DLD1 (cell line): ENCODE results near the gene ITPR1.

Source experiments
- in situ Hi-C: cut with HindIII; loops from 2 replicates; pipeline ENCODE4 v1.10.0; 2017; ENCODE audit warnings: low sequenced_read_pairs

The ITPR1 gene

DNA sequence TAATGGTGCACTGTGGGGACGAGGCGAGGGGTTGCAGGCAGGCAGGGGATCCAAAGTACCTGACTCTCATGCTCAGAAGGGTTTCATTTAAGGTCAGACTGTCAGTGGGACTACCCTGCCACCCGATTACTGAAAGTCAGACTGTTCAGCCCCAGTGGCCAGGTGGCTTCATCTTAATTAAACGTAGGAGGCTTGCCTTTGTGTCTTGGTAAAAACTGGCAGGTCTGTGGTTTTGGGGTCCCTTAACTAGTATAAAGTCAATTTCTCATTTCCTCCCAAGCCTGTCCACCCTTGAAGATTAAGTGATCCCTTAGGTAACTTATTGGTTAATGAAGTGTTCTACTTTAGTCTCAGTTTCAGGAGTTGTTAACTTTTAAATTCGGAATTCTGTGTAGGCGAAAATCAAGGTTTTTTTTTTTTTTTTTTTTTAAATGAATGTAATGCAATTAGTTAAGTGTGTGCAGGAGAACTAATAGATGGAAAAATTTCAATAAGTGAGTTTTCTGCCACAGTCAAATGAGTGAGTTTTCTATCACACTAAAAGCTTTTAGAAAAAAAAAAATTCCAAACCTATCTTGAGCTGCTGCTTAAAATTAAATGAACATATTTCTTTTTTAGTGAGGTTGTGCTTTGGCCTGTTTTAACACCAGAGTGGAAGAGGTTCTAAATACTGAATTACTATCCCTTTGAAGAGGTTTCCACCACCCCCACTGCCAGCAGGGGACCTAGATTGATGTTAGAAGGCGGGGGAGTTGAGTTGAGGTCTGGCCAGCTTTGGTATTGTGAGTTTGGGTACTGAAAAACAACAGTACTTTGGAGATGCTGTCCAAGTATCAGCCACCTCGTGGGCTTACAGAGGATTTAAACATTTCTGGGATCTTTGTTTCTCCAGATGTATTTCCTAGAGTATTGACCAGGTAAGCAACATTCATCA, 15.2 kb downstream of the ITPR1 start:
- in situ Hi-C loops, result no loop called here

DNA sequence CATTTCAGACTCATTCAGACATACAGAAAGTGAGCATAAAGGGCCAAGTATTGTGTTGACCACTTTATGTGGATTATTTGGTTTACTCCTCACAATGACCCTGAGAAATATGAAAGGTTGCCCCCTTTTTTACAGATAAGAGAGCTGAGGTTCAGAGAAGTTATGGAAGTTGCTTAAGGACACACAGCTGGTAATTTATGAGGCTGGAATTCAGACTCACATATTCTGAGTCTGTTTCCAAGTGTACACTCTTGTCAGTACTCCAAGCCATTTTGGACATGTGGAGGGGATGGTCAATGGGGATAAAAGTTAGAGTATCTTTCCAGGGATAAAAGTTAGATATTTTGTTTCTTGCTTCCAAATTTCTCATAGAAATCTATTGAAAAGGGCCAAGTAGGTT, 15.9 kb downstream of the ITPR1 start:
- in situ Hi-C loops, result no loop called here

DNA sequence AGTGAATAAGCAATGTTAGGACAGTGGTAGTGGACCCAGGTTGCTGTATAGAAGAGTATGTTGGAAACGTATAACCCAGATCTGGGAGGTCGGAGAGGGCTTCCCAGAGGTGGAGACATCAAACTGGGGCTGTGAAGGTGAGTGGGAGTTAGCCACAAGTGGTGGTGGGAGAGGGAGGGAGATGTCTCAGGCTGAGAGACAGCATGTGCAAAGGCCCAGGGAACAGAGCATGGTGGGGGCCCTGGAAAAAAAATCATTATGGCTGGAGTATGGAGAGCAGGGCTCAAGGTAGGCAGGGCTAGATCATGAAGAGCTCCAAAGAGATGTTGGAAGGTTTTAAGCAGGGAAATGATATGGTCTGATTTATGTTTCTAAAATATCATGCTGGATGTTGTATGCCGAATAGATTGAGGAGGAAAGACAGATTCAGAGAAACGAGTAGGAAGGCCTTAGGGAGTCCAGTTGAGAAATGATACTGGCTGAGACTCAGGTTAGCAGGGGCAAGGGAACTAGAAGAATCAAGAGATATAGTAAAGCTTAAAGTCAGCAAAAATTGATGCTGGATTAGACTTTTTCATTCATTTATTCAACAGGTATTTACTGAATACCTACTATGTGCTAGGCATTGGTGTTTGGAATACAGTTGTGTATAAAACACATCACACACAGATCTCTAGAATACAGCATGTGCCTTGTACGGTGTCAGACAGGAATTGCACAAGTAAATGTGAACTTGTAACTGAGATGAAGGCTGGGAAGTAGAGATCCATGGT, 17.0 kb downstream of the ITPR1 start:
- in situ Hi-C loops, result no loop called here

DNA sequence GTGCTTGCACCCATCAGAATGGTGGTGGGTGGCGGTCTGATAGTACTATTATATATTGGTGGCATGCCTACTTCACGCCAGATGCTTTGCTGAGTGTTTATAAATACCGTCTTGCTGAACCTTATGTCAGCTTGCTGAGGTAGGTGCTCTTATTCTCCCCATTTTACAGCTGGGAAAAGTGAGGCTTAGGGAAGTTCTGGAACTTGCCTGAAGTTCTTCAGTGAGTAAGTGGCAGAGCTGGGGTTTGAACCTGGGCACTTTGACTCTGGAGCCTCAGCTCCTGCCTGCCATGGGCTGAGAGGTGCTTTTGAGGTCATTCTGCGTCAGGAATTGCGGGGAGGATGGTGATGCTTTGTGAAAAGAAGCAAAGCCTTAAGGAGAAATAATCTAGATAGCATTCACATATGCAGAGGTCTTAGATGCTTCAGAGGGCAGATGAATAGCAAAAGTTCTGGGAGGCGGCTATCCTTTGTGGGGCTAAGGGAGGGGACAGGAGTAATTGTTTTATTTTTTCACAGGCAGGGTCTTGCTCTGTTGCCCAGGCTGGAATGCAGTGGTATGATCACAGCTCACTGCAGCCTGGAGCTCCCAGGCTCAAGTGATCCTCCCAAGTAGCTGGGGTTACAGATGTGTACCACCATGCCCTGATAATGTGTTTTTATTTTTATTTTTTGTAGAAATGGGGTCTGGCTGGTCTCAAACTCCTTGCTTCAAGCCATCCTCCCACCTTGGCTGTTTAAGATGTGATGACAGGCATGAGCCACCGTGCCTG, 18.5 kb downstream of the ITPR1 start:
- in situ Hi-C loops, result no loop called here

DNA sequence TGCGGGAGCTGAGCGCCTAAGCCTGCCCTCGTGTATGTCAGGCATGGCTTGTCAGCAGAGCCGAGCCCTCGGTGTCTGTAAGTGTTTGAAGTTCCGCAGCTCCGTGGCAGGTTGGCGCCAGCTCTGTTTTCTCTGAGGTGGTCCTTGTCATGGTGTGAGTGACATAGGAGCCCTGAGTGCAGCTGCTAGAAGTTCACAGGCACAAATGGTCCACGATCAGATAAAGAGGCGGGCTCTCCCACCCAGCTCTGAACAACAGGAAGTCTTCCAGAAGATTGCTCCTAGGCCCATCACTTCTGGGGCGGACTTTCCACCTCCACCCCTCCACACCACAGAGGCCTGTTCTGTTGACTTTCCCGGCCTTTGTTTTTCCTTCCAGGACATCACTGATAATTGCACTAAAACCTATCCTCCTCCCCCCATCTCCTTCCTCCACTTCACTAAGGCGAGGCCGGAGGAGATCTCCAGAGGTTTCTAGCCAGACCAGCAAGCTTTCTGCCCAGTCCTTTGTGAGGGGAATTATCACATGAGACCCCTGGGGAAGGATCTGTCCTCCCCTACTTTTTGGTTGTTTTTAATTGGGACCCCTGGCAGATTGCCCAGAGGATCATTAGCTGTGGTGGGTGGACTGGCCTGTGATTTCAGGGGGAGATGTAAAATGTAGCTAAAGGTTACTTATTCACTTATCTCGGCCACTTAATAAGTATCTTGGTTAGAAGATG, 19.9 kb downstream of the ITPR1 start:
- in situ Hi-C loops, result no loop called here

DNA sequence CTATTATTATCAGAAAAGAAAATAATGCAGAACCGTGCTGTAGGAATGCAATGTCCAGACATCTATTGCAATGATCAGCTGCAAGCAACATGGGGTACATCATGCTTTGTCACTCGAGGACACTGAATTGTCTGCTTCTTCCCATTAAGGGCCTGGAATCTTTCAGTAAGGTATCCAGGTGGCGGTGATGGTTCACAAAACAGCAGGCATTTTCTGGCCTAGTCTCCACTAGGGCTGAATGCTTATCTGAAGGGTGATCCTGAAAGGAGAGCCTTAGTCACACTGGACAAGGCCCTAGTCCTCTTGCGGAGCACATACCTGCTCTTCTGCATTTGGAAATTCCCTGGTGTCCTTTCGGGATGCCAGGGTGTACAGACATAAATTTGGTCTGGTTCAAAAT, 21.2 kb downstream of the ITPR1 start:
- in situ Hi-C loops, result no loop called here

DNA sequence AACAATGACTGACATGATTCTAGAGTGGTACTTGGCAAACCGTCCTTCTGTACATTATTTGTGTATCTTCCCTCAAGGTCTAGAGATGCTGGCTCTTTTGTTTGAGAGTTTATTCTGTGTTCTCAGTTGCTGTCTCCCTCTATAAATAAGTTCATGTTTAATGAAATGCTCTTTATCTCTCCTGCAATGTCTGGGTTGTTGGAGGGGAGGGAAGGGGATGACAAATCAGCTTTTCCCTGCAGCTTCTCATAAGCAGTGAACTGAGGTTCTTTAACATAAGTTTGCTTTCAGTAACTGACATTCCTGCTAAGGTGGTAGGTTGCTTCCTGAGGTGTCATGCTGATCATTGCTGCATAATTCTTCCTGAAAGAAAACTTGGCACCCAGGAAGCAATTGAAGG, 21.8 kb downstream of the ITPR1 start:
- in situ Hi-C loops, result no loop called here

DNA sequence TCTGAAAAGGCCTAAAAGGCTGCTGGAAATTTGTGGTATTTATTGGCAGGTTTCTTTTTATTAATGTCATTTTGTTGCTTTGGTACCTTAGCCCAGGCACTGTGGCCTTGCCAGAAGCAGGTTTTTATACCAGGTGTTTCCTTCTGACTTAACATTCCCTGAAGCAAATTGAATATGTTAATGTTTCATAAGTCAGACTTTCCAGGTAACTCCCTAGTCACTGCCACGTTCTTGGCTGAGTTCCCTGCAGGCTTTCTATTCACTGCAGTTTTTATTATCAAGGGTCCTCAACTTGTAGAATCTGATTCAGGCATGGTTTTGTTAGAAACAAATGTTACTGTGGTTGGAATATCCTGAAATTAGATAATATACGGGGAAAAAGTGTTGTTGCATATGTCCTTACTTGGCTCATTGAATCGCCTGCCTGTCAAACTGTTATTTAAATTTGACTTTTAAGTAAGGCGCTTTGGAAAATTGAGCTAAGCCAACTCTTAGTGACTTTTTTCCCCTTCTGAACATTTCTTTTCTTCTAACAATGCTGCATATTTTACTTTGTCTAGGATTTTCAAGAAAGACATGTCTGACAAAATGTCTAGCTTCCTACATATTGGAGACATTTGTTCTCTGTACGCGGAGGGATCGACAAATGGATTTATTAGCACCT, 22.9 kb downstream of the ITPR1 start:
- in situ Hi-C loops, result no loop called here

DNA sequence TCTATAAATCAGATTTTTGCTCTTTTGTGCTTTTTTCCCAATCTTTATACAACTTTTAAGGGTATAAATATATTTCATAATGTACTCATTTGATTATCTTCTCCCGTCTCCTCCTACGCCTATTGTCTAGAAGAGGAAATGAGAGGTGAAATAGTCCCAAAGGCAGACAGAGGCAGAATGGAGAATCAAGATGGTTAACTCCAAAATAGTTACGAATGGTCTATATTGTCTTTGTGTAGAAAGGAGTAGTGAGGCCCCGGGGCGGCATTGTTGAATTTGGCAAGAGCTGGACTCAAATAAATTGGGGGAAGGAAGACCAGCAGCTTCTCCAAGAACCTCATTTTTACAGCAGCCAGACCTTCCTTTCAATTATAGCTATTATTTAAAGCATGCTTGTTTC, 23.9 kb downstream of the ITPR1 start:
- in situ Hi-C loops, result no loop called here

DNA sequence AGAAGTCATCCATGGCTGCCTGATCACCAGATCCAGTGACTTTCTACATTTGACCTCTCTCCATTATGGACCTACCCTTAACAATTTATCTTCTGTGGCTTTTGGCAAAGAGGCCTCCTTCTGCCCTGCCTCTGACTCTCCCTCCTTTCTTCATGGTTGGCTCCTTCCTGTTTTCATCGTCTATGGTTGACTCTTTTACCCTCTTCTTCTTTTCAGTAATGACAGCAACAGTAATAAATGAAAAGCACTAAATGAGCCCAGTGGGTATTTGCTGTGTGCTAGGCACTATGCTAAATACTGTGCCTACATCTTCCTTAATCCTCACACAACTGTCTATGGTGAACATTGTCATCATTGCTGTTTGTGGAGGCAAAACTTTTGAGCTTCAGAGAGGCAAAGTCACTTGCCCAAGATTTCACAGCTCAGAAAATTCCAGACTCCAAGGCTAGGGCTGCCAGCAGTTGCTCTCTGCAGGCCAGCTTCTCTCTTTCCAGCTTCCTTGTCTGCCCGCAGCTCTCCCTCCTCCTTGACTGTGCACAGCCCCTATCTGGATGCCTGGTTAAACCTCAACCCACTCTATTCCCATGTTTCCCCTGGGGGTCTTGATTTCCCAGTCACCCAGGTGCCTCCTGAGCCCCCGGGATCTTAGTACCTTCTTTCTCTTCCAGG, 24.6 kb downstream of the ITPR1 start:
- in situ Hi-C loops, result no loop called here

DNA sequence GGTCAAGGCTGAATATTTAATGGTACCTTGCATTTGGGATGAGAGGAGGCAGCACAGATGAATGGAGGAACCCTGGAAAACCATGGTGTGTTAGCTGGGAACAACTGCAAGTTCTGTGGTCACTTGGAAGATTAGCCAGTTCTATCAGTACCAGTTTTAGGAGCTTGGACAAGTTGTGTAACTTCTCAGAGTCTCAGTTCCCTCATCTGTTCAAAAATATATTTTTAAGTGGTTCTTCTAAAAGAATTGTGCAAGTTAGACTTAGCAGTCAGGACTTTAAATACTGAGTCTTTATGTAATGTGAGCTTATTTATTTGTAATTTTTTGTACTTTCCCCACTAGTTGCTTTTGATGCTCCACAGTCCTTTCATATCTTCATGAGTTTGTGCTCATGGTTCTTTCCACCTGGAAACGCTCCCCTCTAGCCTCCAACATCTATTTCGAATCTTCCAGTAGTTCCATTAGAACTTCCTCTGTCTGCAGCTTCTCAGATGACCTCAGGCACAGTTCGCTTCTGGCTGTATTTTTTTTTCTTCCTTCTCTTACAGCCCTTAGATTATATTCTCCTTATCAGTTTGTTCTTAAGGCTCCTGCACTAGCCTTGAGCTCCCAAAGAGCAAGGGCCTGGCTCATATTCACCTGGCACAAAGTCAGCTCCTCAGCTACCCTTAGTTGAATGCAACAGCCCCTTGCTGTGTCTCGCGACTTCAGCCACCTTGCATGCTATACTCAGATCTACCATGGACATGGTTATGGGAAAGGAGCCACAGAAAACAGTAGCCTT, 27.1 kb downstream of the ITPR1 start:
- in situ Hi-C loops, result no loop called here

DNA sequence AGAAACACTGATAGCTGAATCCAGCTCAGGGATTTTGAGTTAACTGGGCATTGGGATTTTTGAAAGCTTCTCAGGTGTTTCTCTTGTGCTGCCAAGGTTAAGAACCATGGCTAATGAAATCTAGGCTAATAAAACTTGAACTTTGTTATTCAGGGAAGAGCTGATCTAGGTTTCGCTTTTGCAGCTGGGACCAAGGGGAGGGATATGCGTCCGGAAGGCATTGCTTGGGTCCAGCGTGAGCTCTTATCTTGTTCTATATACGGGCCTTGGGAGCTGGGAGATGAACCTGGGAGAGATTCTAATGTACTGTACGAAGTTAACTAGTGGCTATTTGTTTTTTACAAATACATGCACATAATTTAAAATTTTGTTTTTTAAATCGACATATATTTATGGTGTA, 29.8 kb downstream of the ITPR1 start:
- in situ Hi-C loops, result no loop called here

DNA sequence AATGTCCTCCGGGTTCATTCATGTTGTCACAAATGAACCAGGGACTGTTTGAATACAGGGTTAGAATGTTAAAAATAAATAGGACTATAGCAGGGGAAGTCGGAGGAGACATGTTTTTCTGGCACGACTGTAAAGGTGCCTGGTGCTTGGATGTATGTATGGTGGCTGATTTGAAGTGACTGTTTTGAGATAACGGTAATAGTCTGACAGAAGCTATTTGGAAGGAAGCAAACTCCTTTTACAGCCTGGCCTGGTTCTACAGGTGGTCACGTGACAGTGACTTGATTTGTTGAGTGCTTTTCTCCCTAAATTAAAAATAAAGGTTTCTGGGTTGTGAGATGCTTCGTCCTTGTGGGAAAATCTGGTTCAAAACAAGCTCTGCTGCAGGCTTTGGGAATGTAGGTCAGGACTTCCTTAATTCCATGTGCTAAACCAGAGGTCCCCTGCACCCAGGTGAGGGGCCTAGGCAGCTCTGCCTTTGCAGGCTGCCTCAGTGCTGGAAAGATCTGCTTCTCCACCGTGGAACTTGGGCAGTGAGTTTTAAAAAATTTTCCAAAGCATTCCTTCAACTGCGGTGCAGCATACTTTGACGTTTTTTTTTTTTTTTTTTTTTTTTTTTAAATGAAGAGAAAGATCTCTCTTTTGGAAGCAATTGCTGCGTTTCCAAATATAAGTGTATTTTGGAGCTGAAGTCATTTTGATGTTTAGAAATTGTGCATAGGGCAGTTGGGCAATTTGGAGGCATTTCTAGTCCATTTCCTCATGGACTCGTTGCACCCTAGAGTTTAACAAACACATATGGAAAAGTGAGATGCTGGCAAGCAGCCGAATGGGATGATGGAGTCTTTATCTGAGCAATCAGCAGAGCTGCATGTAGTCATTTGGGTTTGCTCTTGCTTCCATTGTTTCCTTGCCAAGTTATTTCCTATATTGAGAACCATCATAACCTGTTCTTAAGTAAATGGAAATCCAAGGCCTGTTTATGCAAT, 30.9 kb downstream of the ITPR1 start:
- in situ Hi-C loops, result no loop called here

DNA sequence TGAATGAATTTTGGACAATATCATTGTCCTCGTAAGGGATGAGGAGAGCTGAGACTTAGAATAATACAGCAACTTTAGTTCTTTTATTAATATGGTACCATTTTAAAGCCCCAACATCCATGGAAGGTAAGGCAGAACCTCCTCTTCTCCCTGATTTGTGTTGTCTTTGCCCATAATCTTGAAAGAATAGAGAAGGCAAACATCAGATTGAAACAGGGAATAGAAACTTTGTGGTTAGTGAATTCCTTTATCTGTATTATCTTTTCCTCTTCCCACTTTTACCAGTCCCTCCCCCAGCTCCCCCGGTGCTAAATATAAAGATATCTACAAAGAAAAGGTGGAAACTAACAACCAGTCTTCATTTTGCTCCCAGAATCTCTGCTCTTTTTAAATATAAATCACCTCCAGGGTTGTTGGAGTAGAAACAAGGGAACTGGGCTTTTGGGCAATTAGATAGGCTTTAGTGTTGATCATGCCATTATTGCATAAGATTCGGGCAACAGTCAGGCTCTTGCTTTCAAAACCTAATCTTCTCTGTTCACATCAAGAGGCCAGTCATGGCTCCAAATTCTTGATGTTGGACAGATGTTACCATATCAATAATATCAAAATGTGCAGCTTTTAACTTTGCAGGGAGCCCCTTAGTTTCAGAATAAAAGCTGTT, 32.5 kb downstream of the ITPR1 start:
- in situ Hi-C loops, result no loop called here

DNA sequence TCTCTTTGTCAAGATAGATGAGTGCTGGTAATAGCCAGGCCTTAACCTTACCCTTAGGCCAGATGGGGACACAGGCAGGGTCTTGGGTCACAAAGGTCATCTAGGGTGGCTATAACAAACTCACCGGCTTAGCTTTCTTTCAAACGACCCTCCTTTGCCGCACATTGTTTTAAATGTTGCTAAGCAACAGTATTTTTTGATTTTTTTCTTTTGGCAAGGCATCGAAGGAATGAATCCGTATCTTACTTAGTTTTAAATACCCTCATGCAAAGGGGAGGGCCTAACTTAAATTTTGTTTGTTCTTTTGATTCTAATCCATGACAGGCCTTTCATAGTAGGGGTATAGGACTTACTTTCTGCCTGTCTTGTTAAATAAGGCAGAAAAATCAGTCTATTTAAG, 35.2 kb downstream of the ITPR1 start:
- in situ Hi-C loops, result no loop called here

DNA sequence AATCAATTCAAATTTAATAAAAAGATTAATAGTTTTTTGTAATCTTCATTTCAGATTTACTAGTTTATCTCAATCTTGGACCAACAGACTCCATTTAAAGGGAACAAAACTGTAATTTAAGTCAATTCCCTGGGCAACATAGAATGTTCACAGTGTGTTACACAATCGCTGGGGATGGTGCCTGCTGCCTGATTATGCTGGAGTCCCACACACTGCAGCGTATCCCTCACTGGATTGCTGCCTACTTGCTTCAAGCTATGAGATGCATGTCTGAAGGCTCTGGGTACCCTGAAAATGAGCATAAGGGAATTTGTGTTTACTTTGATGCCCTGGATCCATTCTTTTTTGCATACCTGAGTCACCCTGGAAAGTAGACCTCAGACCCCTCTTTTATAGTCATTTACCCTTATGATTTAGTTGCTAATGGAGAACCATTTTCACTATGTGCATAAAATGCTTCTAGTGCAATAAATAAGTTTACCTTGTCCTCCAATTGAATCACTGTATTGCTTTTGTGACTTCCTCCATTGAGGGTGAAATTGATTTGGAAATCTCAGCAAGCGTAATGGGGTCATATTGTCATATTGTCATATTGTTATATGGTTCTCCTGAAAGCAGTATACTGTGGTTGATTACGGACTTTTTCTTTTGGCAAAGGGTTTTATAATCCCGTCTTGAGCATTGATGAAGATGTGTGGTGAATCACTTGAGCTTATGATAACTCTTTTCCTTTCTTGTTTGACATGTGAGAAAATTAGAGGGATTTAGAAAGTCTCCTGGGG, 35.9 kb downstream of the ITPR1 start:
- in situ Hi-C loops, result no loop called here
